ENCODE results near the gene ETFA.

Gene ETFA

DNA sequence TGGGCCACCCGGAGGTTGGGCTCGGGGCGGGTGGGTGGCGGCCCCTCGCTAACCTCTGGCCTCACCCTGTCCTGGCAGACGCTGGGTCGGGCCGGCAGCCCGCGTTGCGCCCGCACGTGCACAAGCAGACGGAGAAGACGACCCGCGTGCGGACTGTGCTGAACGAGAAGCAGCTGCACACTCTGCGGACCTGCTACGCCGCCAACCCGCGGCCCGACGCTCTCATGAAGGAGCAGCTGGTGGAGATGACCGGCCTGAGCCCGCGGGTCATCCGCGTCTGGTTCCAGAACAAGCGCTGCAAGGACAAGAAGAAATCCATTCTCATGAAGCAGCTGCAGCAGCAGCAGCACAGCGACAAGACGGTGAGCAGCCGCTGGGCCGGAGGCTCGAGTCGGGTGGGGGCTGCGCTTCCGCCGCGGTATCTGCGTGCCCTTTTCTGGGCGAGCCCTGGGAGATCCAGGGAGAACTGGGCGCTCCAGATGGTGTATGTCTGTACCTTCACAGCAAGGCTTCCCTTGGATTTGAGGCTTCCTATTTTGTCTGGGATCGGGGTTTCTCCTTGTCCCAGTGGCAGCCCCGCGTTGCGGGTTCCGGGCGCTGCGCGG, 29.0 kb upstream of the ETFA start:
- no peak for DNase-seq

DNA sequence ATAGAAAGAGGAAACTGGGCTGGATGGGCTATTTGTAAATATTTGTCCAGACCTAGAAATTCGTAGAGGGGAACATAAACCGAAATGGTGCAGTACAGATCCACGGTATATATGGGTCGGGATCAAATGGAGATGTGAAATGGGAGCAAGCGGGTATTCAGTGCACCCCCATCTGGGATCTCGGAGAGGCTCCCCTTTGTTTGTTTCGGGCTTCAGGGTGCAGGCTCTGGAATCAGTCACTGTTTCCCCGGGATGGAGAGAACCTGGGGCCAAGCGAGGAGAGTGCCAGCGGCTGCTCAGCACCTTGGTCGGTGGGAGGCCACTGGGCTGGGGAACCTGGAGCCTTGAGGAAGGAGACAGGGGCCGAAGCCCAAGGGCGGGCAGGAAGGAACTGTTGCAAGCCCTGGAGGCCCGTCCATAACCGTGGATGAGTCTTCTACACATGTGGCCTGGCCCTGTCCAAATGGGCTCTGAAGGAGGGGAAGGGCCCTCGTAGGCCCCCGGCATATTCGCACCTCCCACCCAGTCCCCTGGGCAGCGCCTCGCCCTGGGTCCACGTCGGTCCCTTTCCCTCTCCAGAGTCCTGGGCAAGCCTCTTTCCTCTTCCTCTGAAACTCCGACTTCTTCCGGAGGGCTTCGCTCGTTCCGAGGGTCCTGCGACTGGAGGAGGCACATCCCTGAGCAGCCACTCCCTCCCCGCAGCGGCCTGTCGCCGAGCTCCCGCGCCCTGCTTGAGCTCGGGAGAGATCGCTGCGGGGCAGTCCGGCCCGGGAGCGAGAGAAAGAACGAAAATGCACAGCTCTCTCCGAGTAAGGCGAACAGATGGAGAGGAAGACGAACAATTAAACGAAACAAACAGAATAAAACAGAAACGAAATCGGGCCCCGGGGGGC, 28.3 kb upstream of the ETFA start:
- DNase-seq, result no peak

DNA sequence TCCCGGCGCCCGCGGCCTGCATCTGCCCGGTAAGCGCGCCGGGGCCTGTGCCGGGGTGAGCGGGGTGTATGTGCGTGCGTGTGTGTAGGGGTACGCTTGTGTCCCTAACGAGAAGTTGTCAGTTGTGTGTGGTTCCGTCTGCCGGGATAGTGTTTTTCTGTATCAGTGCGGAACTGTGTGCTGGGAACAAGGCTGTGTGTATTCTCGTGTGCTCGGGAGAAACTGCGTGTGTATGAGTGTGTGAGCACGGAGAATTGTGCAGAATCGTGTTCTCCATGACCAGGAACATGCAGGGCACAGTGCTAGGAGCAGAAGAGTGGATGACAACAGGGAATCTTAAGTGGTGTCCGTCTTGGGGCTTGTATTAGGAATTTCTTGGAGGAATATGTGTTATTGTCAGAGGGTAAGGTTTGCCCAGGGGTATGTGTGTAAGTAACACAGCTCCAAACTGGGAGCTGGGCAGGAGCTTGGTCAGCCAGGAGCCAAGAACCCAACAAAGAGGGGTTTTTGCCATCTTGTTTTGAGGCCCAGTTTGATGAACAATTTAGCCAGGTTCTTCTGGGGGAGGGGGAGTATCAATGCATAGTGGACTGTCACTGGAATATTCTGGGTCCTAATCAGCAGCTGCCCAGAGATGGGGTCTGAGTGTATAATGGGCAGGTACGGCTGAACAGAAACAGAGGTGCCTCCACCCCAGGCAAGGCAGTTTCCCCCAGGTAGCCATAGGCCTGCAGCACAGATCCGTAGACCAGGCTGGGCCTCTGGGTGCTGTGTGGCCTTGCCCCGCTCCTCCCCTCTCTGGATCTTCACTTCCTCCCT, 27.4 kb upstream of the ETFA start:
- DNase-seq, result no peak

DNA sequence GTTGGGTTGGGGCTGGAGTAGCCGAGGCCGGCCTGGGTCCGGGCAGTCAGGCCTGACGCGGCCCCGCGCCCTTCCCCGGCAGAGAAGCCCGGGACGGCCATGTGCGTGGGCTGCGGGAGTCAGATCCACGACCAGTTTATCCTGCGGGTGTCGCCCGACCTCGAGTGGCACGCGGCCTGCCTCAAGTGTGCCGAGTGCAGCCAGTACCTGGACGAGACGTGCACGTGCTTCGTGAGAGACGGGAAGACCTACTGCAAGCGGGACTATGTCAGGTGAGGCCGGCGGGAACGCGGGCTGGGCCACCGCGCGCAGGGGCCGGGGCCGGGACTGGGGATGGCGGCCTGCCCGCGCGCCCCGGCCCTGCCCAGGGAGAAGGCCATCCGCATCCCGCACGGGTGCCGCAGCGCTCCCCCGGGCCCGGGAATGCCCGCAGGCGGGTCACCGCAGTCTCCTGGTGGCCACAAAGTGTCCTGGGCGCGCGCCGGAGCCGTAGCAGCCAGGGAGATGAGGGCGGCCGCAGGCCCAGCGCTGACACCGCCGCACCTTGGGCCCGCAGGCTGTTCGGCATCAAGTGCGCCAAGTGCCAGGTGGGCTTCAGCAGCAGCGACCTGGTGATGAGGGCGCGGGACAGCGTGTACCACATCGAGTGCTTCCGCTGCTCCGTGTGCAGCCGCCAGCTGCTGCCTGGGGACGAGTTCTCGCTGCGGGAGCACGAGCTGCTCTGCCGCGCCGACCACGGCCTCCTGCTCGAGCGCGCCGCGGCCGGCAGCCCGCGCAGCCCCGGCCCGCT, 26.6 kb upstream of the ETFA start:
- no peak for DNase-seq

DNA sequence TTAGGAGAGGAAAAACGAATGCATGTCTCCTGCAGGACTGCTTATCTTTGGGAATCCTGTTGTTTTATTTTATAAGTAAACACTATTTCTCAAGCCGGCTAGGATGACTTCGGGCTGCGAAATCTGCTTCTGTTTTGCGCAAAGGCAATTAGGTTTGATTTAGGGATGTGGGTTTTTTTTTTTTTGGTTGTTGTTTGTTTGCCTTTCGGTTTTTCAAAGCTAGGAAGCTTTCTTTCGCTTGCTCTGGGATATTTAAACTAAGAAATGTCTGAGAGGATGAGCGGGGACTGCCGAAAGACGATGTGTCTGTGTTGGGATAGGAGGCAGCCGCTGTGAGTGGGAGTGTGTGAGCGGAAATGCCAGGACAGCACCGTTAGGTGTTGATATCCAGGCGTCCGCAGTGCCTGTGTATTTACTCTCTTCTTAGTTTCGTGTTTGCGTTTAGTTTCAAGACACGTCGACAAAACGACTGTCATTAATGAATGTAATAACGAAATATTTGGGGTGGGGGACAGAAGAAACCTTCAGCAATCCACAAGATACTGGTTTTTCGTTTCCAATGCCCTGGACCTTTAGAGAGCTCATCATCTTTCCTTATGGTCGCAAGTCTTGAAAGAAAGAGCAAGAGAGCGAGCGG, 25.9 kb upstream of the ETFA start:
- no peak for DNase-seq

DNA sequence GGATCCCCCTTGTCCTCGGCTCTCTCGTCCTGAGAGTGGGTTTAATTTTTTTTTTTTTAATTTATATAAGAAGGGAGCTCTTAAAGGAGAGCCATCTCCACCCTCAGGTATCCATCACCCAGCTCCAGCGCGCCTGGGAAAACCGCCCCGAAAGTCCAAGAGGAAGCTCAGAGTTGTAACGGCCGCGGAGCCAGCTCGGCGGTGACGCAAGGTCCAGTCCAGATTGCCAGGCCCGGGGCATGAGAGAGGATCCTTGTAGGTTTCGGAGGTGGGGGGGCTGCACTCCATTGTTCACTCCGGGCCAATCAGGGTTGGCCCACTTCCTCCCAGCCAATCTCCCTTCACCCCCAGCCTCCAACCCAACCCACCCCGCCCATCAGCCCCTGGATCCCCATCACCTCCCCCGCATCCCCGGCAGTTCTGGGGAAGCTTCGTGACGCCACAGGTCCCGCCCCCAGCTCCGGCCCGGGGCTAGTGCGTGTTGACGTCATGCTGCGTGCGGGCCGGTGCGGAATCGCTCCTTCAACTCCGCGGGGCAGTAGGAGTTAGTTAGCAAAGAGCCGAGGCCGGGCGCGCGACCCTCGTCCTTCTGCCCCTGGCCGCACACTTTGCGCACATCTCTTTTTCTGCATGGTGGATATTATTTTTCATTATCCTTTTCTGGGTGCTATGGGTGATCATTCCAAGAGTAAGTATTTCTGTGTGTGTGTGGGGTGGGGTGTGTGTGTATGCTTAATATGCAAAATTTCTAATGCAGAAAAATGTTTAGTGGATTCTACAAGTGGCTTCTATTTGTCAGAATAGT, 25.2 kb upstream of the ETFA start, which contains the start of gene ISL2:
TSS of gene ISL2 (plus strand) at position 520 of the 805 bp plus-strand sequence. CDS start at position 631, 111 bp downstream.
- peak; percentile 59 to 70 for DNase-seq

DNA sequence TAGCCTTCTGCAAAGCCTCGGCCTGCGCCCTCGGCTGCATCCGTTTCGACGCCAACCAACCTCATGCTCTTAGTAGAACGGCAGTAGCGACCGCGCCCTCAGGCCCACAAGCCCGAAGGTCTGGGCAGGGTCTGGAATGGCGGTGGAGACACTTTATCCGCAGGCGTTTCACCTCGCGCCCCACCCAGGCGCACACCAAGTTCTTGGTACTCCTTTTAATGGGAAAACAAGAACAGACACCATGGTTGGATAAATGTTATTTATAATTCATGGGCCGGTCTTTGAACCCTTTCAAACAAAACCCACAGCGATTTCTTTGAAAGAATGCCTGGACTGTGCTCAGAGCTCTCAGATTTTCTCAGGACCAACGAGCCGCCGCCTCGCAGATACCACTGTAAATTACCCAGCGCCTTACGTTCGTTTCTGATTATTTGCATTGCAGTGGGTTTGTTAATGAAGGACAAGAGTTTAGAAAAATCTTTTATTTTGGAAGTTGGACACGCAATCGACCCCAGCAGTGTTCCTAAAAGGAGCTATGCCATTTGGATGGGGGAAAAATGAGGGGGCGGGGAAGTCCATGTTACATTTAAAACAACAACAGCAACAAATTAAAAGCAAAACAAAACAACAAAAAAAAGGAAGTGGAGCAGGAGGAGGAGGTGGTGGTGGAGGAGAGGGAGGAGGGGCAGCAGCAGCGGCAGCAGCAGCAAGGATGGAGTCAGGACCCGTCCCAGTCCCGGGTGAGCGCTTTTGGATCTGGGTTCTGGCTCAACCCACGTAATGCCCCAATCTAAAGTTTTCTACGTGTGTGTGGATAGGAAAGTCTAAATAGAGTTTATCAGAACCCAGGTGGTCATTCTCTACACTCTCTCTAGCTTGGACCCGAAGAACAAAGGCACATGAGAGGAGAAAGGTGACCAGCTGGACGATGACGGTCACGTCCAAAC, 24.3 kb upstream of the ETFA start:
- no peak for DNase-seq

DNA sequence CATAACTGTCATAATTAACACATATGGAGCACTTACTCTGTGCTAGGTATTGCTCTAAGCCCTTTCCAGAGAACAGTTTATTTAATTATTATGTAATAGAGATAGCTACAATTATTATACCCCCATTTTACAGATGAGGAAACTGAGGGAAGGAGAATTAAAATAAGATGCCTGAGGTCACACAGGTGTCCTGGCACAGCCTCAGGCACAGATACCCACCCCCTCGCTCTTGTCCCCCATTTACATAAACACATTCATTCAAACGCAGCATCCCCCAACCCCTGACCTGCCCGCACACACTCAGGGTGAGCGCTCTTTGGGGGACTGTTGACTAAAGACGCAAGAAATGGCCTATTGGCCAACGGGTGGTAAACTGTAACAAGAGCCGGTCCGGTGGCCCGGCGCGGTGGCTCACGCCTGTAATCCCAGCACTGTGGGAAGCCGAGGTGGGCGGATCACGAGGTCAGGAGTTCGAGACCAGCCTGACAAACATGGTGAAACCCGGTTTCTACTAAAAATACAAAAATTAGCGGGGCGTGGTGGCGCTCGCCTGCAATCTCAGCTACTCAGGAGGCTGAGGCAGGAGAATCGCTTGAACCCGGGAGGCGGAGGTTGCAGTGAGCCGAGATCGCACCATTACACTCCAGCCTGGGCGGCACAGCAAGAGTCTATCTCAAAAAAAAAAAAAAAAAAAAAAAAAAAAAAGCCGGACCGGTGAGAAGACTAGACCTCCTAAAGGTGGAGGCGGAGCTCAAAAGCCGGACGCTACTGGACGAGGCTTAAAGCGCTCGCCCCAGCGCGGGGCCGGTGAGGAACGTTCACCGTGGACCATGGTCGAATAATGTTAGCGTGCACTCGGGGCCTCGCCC, 23.4 kb upstream of the ETFA start:
- no peak for DNase-seq

DNA sequence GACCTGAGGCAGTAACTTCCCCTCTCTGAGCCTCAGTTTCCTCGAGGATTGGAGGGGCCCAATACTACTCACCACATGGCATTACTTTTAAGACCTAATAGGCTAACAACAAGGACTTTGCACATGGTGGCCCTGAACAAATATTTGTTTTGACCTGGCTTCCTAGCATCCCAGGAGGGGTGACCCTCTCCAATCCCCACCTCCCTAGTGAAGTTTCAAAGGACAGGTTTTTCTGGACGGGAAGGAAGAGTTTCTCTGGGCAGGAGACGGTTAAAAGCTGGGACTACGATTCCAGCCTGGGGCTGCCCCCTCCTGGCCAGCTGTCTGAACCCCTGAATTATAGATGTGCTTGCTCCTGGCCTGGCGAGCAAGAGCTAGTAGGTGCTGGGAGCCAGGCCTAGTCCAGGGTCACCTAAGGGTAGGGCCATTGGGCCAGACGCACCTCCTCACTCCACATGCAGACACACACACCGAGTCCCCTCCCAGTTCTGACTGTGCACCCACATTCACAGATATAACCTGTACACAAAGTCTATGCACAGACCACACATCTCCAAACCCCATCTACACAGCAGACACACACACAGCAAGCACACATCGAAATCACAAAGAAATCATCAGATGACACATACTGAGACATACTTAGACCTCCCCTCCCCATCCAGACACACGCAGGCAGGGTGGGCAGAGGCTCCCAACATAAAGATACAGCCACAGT, 22.6 kb upstream of the ETFA start:
- DNase-seq, result no peak

DNA sequence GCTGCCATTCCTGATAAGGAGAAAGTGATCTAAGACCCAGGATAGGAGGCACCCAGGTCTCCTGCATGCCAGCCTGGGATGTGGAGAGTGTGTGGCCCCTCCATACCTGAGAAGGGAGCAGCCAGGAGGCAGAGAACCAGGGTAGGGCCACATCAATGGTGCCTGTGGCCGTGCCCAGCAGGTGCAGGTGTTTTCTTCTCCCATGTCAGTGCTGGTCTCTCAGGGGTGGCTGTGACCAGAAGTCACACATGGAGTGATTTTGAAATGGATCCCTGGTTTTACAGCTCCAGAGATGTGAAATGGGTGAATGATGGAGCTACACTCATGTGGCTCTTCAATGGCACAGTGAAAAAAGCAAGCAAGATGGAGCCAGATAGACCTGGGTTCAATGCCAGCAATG, 22.0 kb upstream of the ETFA start:
- DNase-seq, result no peak

DNA sequence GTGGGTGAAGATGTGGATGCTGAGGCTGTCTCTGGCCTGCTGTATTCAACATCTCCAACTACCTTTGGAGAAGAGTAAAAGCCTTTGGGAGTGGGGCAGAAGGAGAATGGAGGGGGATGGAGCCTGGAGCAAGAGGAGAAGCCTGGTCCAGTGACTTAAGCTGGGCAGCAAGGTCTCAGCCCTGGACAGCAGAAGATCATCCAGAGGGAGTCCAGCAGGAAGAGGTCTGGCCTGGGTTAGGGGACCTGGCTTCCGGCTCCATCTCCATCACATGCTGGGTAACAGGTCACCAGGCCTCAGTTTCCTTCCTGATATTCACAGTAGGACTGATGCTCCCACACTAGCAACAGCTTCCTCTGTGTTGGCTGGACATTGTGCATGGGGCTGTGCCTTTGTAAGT, 21.5 kb upstream of the ETFA start:
- no peak for DNase-seq

DNA sequence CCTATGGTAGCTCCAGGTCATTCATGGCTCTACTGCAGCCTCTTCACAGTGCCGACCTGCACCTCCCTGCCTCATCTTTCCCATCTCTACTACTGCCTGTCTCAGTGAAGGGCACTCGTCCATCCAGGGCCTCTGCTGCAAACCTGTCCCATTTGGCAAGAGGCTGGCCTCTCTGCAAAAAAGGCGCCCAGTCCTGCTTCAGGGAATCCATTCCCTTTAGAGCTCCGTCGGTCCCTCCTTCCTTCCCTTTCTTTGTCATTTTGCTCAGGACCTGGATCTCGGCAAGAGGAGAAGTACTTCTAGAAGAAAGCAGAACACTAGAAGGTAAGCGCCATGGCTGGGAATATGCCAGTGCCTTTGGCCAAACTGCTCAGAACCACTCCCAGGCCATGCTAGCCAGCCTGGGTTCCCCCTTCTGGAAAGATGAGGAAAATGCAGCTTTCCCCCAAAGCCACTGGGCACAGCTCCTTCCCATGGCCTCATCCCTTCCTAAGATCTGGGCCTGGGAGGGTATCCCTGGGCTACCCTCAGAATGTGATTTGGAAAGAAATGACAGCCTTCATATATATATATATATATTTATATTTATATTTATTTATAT, 18.9 kb upstream of the ETFA start:
- DNase-seq, result no peak

DNA sequence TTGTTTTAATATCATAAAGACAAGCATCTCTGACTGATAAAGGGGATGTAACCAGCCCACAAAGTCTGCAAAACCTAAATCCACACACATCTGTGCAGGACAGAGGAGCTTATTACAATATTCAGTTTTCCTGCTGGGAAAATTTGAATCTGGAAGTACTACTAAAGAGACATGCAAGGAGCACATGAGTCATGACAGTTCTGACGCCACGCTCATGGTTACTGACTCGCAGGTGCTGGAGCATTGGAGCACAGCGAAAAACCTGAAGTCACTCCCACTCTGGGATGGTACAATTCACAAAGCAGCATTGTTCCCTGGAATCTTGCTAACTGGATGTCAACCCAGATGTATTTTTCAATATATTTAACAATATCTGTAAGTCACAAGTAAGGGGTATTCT, 17.7 kb upstream of the ETFA start:
- no peak for DNase-seq

DNA sequence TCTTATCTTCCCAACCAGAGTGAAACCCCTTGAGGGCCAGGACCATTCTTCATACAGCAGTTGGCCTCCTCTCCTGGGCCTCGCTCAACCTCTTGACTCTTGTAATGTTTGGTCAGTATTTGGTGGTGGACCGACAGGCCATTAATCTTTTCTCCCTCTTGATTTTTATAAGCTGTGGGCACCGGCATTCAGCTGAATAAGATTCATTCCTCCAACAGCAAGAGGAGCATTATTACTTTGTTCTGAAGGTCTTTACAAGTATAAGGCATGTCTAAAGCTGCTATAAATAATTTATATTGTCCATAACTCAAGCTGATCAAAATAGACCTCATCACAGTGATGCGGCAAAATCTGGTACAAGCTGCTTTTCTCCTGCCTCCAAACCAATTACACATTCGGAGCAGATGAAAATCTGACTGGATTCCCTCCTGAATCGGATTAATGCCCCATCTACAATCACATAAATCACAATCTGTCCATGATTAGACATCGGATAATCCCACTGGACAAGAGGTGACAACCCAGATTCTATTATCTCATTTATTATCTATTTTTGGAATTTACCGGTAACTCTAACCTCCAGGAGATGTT, 16.9 kb upstream of the ETFA start:
- DNase-seq, result no peak

DNA sequence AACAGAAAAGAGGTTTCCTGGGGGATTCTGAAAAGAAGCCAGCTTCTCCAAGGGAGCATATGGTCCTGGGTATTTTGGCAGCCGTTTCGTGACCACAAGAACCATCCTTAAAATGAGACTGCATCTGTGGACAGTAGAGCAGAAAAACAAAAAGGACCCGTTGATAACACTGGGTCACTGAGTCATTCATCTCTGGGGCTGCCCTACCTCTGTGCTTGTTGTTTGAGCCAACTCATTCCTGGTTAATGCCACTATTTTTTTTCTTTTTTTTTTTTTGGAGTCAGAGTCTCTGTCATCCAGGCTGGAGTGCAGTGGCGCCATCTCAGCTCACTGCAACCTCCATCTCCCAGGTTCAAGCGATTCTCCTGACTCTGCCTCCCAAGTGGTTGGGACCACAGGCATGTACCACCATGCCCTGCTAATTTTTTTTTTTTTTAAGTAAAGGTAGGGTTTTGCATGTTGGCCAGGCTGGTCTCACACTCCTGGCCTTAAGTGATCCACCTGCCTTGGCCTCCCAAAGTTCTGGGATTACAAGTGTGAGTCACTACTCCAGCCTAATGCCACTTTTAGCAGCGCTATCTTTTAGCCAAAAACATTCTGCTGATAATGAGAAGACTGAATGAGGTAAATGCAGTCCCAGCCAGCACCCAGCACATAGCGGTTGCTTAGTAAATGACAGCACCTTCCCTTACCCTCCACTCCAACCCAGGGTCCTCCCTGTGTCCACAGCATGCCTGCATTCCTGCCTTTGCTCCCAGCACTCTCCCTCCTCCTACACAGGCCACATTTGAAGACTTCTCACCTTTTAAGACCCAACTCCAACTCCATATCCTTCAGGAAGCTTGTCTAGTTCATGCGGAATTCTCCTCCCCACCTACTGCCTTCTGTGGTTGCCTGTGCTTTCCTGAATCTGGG, 16.2 kb upstream of the ETFA start:
- DNase-seq, result no peak

DNA sequence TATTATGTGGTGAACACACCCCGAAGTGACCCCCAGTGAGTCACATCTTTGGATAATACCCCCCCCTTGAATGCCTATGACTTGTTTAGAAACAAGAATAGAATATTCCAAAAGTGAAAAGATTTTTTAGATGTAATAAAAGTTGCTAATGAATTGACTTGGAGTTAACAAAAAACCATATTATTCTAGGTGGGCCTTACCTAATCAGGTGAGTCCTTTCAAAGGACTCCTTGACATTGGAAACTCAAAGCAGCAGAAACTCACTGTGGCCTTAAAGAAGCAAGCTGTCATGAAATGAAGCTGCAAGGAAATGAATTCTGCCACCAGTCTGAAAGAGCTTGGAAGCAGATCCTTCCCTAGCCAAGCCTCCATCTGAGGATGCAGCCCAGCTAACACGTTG, 14.4 kb upstream of the ETFA start:
- DNase-seq, result no peak

Measured in hippocampal formation (tissue), 2 donors.